ENCODE measurements around the gene NCAPH2.
A peak's percentile ranks its signal among the peaks of the same experiment; 100 is the strongest.

Gene NCAPH2

DNA sequence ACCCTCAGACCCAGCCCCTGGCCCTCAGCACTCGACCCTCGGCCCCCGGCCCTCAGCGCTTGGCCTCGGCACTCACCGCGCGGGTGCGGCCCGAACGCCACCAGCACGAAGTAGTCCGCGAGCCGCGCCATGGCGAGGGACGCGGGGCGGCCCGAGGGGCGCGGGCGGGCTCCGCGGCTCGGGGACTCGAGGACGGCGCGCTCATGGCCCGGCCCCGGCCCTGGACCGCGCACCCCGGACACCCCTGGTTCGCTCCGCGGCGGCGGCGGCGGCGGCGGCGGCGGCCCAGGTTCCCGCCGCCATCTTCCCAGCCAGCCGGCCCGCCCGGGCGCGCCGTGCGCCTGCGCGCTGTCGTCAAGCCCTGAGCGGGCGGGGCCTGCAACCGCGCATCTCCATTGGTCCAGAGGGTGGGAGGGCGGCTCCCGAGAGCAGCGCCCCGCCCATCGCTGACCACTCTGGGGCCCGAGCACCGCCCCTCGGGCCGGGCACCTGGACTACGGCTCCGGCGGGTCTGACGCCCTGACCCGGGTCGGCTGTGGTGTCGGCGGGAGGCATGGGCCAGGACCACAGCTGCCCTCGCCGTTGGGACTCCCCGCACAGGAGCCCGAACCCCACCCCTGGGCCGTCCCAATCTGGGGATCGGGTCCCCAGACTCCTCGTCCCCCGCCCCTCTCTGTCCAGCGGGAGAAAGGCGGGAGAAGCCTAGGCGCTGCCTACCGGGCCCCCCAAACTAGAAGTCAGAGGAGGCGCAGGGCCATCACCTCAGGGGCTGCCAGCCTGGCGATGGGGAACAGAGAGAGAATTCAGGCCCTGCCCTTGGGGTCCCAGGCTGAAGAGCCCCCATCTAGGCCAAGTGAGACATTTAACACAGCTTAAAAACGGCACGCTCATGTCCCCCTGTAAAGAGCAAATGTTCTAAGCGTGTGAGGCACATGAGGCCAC, 33.0 kb upstream of the NCAPH2 start, which contains the start of gene SBF1:
TSS of gene SBF1 (minus strand) at position 326 of the 942 bp plus-strand sequence. CDS start at position 131, 195 bp downstream.
- Histone ChIP-seq H3F3A (ENCODE audit: control insufficient read depth, insufficient read depth) (peaks cover 18% of the 10 kb centered on the region), H4K20me1 (ENCODE audit: control insufficient read depth, insufficient read depth, low read depth, low read length) (no peaks in the 10 kb centered on the region), H3K4me1 (ENCODE audit: control insufficient read depth, low read length) (peaks cover 44% of the 10 kb centered on the region), H3K36me3 (ENCODE audit: control insufficient read depth, low read length) (peaks cover 38% of the 10 kb centered on the region), H3K9me2 (replicated peaks; ENCODE audit: control insufficient read depth, low read length) (no peaks in the 10 kb centered on the region), H3K27me3 (ENCODE audit: control insufficient read depth, low read length) (peaks cover 8% of the 10 kb centered on the region; the same call in 1 of the 2 replicates), H3K79me2 (ENCODE audit: control insufficient read depth, low read length) (peaks cover 40% of the 10 kb centered on the region), H3K4me3 (ENCODE audit: low read length) (peak within 1 kb of the TSS; percentile 82), H3K4me2 (ENCODE audit: low read length) (peak within 1 kb of the TSS; percentile 97), H3K9me3 (ENCODE audit: control insufficient read depth, insufficient read depth, low read length) (no peaks in the 10 kb centered on the region), H3K27ac (ENCODE audit: low read depth, low read length) (peak within 1 kb of the TSS; percentile 100)
- TF ChIP-seq EZH2phosphoT487 (IDR thresholded peaks at IDR 0.05; ENCODE audit: borderline replicate concordance, low read length): no peak
- TF ChIP-seq CTCF (IDR thresholded peaks at IDR 0.05; ENCODE audit: low read depth, low read length, poor library complexity, severe bottlenecking): no peak

DNA sequence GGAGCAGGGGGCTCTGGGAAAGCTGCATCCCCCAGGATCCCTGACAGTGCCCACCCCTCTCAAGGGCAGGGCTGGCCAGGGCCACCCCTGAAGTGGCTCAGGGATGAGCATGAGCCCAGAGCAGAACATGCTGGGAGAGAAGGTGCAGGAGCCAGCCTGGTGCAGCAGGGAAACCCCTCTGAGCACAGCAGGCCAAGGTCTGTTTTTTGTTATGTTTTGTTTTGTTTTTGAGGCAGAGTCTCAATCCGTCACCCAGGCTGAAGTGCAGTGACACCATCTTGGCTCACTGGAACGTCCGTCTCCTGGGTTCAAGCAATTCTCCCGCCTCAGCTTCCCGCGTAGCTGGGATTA, 32.4 kb upstream of the NCAPH2 start:
- peaks cover 35% of the 10 kb centered on the region for H3K36me3 ChIP-seq (ENCODE audit: control insufficient read depth, low read length)
- peak overlapping the region; percentile 82 for H3K4me3 ChIP-seq (ENCODE audit: low read length)
- H4K20me1 ChIP-seq (ENCODE audit: control insufficient read depth, insufficient read depth, low read depth, low read length): no peaks in the 10 kb centered on the region
- H3F3A ChIP-seq (ENCODE audit: control insufficient read depth, insufficient read depth): peaks cover 12% of the 10 kb centered on the region
- no peaks in the 10 kb centered on the region for H3K9me3 ChIP-seq (ENCODE audit: control insufficient read depth, insufficient read depth, low read length)
- no peaks in the 10 kb centered on the region for H3K9me2 ChIP-seq (replicated peaks; ENCODE audit: control insufficient read depth, low read length)
- peaks cover 12% of the 10 kb centered on the region; the same call in 1 of the 2 replicates for H3K27me3 ChIP-seq (ENCODE audit: control insufficient read depth, low read length)
- peaks cover 40% of the 10 kb centered on the region for H3K79me2 ChIP-seq (ENCODE audit: control insufficient read depth, low read length)
- H3K4me2 ChIP-seq (ENCODE audit: low read length): peak overlapping the region; percentile 67
- TF ChIP-seq CTCF (IDR thresholded peaks at IDR 0.05; ENCODE audit: low read depth, low read length, poor library complexity, severe bottlenecking) (no peak), EZH2phosphoT487 (IDR thresholded peaks at IDR 0.05; ENCODE audit: borderline replicate concordance, low read length) (no peak)
- H3K27ac ChIP-seq (ENCODE audit: low read depth, low read length): no peak overlapping the region
- H3K4me1 ChIP-seq (ENCODE audit: control insufficient read depth, low read length): peaks cover 38% of the 10 kb centered on the region

- no peaks in the 10 kb centered on the region for H3K9me2 ChIP-seq (replicated peaks; ENCODE audit: control insufficient read depth, low read length)
- no peaks in the 10 kb centered on the region for H4K20me1 ChIP-seq (ENCODE audit: control insufficient read depth, insufficient read depth, low read depth, low read length)
- H3K4me1 ChIP-seq (ENCODE audit: control insufficient read depth, low read length): peaks cover 31% of the 10 kb centered on the region
- no peaks in the 10 kb centered on the region for H3K9me3 ChIP-seq (ENCODE audit: control insufficient read depth, insufficient read depth, low read length)
- H3K4me2 ChIP-seq (ENCODE audit: low read length): no peak overlapping the region
- H3K27me3 ChIP-seq (ENCODE audit: control insufficient read depth, low read length): peaks cover 21% of the 10 kb centered on the region
- H3K27ac ChIP-seq (ENCODE audit: low read depth, low read length): no peak overlapping the region
- H3K36me3 ChIP-seq (ENCODE audit: control insufficient read depth, low read length): peaks cover 23% of the 10 kb centered on the region
- H3F3A ChIP-seq (ENCODE audit: control insufficient read depth, insufficient read depth): peaks cover 2% of the 10 kb centered on the region
- peaks cover 29% of the 10 kb centered on the region for H3K79me2 ChIP-seq (ENCODE audit: control insufficient read depth, low read length)
- no peak overlapping the region for H3K4me3 ChIP-seq (ENCODE audit: low read length)
- no peak for TF ChIP-seq EZH2phosphoT487 (IDR thresholded peaks at IDR 0.05; ENCODE audit: borderline replicate concordance, low read length)
- no peak for TF ChIP-seq CTCF (IDR thresholded peaks at IDR 0.05; ENCODE audit: low read depth, low read length, poor library complexity, severe bottlenecking)
These were observed 31.2 kb upstream of the NCAPH2 start for GRCh38 chr22:50476868-50477267.
